ENCODE results near the gene PP2D1. TPM values are rescaled to one million over a fixed set of nuclear protein-coding genes. Genes with fewer than 3 reads are reported as not detected.

Gene PP2D1
- total and polyA plus RNA-seq, 9 of the 15 experiments (the other 6 are each of a cell fraction or from before 2014, with no cell fraction given) = 0.07 to 0.10 TPM; not detected in 7

DNA sequence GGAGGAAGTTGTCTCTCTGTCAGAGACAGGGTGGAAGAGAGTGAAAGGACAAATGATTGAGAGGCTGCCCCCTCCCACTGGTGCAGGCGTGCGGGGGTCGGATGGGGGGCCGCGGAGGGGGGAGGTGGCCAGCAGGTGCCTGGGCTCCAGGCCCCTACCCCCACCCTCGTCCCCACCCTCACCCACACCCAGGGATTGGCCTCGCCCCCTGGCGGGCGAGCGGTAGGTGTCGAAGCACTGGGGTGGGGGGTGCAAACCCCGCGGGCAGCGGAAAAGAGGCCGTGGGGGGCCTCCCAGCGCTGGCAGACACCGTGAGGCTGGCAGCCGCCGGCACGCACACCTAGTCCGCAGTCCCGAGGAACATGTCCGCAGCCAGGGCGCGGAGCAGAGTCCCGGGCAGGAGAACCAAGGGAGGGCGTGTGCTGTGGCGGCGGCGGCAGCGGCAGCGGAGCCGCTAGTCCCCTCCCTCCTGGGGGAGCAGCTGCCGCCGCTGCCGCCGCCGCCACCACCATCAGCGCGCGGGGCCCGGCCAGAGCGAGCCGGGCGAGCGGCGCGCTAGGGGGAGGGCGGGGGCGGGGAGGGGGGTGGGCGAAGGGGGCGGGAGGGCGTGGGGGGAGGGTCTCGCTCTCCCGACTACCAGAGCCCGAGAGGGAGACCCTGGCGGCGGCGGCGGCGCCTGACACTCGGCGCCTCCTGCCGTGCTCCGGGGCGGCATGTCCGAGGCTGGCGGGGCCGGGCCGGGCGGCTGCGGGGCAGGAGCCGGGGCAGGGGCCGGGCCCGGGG, 27.9 kb upstream of the PP2D1 start, which contains the start of gene KAT2B (continued):
- TF ChIP-seq, protein P1, sequence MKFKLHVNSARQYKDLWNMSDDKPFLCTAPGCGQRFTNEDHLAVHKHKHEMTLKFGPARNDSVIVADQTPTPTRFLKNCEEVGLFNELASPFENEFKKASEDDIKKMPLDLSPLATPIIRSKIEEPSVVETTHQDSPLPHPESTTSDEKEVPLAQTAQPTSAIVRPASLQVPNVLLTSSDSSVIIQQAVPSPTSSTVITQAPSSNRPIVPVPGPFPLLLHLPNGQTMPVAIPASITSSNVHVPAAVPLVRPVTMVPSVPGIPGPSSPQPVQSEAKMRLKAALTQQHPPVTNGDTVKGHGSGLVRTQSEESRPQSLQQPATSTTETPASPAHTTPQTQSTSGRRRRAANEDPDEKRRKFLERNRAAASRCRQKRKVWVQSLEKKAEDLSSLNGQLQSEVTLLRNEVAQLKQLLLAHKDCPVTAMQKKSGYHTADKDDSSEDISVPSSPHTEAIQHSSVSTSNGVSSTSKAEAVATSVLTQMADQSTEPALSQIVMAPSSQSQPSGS (CRISPR knock-in tag; IDR thresholded peaks at IDR 0.05) = no peak
- TF ChIP-seq, protein P2, sequence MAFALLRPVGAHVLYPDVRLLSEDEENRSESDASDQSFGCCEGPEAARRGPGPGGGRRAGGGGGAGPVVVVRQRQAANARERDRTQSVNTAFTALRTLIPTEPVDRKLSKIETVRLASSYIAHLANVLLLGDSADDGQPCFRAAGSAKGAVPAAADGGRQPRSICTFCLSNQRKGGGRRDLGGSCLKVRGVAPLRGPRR (CRISPR knock-in tag; IDR thresholded peaks at IDR 0.05) = no peak
- TF ChIP-seq RCOR1 (IDR thresholded peaks at IDR 0.05; ENCODE audit: borderline replicate concordance in 1 of 2, low read depth in 2 of 2, low read length in 2 of 2) = 0 out of 4 replicates have a peak, but pooled peaks have one; percentile 22 to 43
- peak; percentile 55 for TF ChIP-seq MTA1 (IDR thresholded peaks at IDR 0.05; ENCODE audit: borderline replicate concordance)
- TF ChIP-seq RBM25 (IDR thresholded peaks at IDR 0.05; ENCODE audit: low read depth, low read length, severe bottlenecking) = no peak
- peak; percentile 60; the same call in 1 of the 2 replicates for TF ChIP-seq SMC3 (conservative IDR thresholded peaks at IDR 0.05; ENCODE audit: insufficient read depth, low read depth, low read length)
- no peak for TF ChIP-seq FOXA3 (CRISPR knock-in tag; conservative IDR thresholded peaks at IDR 0.05 in 1 of 2, IDR thresholded peaks at IDR 0.05 in 1 of 2)
- TF ChIP-seq NCOA1 (IDR thresholded peaks at IDR 0.05; ENCODE audit: low read depth) = no peak; the same call in 1 of the 2 replicates
- TF ChIP-seq, protein P3, sequence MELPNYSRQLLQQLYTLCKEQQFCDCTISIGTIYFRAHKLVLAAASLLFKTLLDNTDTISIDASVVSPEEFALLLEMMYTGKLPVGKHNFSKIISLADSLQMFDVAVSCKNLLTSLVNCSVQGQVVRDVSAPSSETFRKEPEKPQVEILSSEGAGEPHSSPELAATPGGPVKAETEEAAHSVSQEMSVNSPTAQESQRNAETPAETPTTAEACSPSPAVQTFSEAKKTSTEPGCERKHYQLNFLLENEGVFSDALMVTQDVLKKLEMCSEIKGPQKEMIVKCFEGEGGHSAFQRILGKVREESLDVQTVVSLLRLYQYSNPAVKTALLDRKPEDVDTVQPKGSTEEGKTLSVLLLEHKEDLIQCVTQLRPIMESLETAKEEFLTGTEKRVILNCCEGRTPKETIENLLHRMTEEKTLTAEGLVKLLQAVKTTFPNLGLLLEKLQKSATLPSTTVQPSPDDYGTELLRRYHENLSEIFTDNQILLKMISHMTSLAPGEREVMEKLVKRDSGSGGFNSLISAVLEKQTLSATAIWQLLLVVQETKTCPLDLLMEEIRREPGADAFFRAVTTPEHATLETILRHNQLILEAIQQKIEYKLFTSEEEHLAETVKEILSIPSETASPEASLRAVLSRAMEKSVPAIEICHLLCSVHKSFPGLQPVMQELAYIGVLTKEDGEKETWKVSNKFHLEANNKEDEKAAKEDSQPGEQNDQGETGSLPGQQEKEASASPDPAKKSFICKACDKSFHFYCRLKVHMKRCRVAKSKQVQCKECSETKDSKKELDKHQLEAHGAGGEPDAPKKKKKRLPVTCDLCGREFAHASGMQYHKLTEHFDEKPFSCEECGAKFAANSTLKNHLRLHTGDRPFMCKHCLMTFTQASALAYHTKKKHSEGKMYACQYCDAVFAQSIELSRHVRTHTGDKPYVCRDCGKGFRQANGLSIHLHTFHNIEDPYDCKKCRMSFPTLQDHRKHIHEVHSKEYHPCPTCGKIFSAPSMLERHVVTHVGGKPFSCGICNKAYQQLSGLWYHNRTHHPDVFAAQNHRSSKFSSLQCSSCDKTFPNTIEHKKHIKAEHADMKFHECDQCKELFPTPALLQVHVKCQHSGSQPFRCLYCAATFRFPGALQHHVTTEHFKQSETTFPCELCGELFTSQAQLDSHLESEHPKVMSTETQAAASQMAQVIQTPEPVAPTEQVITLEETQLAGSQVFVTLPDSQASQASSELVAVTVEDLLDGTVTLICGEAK (IDR thresholded peaks at IDR 0.05) = no peak
- TF ChIP-seq, protein P3 (CRISPR knock-in tag; IDR thresholded peaks at IDR 0.05) = no peak
- TF ChIP-seq, protein P4, sequence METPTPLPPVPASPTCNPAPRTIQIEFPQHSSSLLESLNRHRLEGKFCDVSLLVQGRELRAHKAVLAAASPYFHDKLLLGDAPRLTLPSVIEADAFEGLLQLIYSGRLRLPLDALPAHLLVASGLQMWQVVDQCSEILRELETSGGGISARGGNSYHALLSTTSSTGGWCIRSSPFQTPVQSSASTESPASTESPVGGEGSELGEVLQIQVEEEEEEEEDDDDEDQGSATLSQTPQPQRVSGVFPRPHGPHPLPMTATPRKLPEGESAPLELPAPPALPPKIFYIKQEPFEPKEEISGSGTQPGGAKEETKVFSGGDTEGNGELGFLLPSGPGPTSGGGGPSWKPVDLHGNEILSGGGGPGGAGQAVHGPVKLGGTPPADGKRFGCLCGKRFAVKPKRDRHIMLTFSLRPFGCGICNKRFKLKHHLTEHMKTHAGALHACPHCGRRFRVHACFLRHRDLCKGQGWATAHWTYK (CRISPR knock-in tag; IDR thresholded peaks at IDR 0.05) = no peak
- TF ChIP-seq, protein P5, sequence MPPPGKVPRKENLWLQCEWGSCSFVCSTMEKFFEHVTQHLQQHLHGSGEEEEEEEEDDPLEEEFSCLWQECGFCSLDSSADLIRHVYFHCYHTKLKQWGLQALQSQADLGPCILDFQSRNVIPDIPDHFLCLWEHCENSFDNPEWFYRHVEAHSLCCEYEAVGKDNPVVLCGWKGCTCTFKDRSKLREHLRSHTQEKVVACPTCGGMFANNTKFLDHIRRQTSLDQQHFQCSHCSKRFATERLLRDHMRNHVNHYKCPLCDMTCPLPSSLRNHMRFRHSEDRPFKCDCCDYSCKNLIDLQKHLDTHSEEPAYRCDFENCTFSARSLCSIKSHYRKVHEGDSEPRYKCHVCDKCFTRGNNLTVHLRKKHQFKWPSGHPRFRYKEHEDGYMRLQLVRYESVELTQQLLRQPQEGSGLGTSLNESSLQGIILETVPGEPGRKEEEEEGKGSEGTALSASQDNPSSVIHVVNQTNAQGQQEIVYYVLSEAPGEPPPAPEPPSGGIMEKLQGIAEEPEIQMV (tag; conservative IDR thresholded peaks at IDR 0.05; ENCODE audit: low read depth) = no peak

All from K562 (cell line).